D721Med (cell line): ENCODE measurements around the gene CLRN3.

ENCODE experiments used
- DNase-seq: peaks from one replicate; pipeline ENCODE4 v3.0.0; 2011; ENCODE audit warnings: low spot score; ENCODE audit not compliant: insufficient read length
- FAIRE-seq: peaks from 2 replicates; lab custom pipeline; 2011; peaks lifted over from hg19 to GRCh38; lab: Jason Lieb, UNC
- TF ChIP-seq, protein P1 (sequence below): IDR thresholded peaks from 2 replicates; pipeline ENCODE4 v1.5.1; 2012; ENCODE audit warnings: mild to moderate bottlenecking, control low read depth; ENCODE audit not compliant: insufficient read depth; ENCODE audit errors: missing control alignments

Gene CLRN3

DNA sequence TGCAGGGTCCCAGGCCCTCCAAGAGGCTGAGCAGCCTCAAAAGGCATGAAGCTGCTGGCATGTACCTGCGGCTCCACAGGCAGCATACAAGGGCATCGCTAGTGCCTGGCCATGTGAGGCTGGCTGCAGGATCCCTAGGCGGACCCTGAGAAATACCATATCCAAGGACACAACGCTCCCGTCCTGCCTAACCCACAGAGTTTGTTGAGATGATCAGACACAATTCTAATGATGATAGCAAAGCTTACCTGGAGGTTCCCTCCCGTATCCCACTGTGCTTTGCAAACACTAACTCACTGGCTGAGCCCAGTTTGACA is 17.3 kb downstream of the CLRN3 start:
- FAIRE-seq (no peak), DNase-seq (no peak)

GRCh38 chr10:127874671-127875448 is 17.9 kb downstream of the CLRN3 start:
- no peak for FAIRE-seq
- DNase-seq = no peak
- TF ChIP-seq, protein P1, sequence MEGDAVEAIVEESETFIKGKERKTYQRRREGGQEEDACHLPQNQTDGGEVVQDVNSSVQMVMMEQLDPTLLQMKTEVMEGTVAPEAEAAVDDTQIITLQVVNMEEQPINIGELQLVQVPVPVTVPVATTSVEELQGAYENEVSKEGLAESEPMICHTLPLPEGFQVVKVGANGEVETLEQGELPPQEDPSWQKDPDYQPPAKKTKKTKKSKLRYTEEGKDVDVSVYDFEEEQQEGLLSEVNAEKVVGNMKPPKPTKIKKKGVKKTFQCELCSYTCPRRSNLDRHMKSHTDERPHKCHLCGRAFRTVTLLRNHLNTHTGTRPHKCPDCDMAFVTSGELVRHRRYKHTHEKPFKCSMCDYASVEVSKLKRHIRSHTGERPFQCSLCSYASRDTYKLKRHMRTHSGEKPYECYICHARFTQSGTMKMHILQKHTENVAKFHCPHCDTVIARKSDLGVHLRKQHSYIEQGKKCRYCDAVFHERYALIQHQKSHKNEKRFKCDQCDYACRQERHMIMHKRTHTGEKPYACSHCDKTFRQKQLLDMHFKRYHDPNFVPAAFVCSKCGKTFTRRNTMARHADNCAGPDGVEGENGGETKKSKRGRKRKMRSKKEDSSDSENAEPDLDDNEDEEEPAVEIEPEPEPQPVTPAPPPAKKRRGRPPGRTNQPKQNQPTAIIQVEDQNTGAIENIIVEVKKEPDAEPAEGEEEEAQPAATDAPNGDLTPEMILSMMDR = no peak

More for the DNA sequence above, 17.3 kb downstream of the CLRN3 start:
- TF ChIP-seq, protein P1 = no peak

GRCh38 chr10:127873901-127874470 is 18.8 kb downstream of the CLRN3 start:
- FAIRE-seq (no peak), DNase-seq (no peak)
- TF ChIP-seq, protein P1 = no peak

DNA sequence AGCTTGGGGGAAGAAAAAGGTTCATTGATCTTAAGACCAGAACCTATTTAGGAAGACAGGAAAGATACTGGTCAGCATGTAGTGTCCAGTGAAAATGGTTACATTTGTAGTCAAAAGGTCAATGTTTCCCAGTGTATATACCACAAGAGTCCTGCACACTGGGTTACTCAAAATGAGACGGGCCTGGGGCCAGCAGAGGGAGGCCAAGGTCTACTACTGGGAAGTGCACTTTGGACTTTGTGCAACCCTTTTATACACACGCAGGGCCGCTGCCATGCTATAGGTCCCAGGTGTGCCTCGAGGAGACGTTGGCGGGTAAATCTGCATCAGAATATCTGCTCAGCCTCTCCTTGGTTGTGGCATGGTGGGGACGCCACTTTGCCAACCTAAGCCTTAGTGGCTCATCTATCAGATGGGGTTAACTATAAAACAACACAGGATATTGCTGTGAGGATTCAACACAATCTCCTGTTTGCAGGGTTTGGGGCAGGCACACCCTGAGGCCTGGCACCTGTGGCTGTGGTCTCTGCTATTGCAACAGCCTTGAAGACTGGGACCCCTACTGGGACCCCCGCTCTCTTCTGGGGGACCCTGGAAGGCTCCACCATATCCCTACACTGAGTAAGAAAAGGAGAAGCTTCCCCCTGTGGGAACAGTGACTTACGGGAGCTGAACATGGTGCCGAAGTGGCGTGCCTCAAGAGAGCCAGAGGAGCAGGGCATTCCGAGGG is 19.7 kb downstream of the CLRN3 start:
- FAIRE-seq (no peak), DNase-seq (no peak)
- TF ChIP-seq, protein P1 = no peak

- DNase-seq = no peak
- no peak for FAIRE-seq
These were observed 20.6 kb downstream of the CLRN3 start for GRCh38 chr10:127872011-127872761.

DNA sequence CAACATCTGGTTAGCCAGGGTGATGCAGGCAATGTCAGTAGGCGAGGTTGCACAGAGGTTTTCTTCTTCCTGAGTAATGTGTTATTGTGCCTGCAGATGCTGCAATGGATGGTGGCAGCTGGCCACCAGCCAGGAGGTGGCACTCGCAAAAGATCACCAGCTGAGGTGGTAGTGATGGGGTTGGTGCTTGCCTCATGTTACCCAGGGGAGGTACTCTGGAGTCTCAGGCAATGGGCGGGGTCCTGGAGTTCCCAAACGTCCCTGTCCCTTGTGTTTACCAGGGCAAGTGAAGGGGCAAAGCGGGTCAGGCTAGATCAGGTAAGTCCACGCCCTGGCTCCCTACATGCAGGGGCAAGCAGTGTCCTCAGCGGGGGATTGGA is 21.1 kb downstream of the CLRN3 start:
- no peak for FAIRE-seq
- TF ChIP-seq, protein P1 = no peak
- no peak for DNase-seq

More at GRCh38 chr10:127872011-127872761, 20.6 kb downstream of the CLRN3 start:
- TF ChIP-seq, protein P1 = no peak
